ENCODE results near the gene ITPR3. TPM values are rescaled to one million over a fixed set of nuclear protein-coding genes. Genes with fewer than 3 reads are reported as not detected.

Gene ITPR3
- polyA plus RNA-seq, 1 of the 3 experiments (the other 2 are of a cell fraction) = 8.1 TPM

DNA sequence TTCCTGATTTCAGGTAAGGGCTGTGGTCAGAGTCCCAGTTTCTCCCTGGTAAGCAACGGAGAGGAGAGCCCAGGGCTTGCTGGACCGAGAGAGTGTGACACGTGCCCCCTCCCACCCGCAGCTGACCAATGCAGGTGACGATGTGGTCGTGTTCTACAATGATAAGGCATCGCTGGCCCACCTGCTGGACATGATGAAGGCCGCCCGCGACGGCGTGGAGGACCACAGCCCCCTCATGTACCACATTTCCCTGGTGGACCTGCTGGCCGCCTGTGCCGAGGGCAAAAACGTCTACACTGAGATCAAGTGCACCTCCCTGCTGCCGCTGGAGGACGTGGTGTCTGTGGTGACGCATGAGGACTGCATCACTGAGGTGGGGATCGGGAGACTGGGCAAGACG lies 58.6 kb downstream of the ITPR3 start:
- ChIA-PET POLR2A (no interaction called here), CTCF (no interaction called here)
- Histone ChIP-seq H3K27me3 (ENCODE audit: insufficient read depth) (no peaks in the 10 kb centered on the region), H3K4me1 (ENCODE audit: control insufficient read depth in 1 of 2, insufficient read depth in 2 of 2, low read depth in 1 of 2, low read length in 1 of 2) (no peaks in the 10 kb centered on the region; a peak in 2 of 4 replicates), H3K4me2 (no peak overlapping the region), H3K79me2 (ENCODE audit: insufficient read depth) (no peaks in the 10 kb centered on the region), H3F3A (replicated peaks; ENCODE audit: insufficient read depth) (no peaks in the 10 kb centered on the region), H2AFZ (ENCODE audit: low read depth) (no peak overlapping the region), H4K20me1 (ENCODE audit: insufficient read depth) (no peaks in the 10 kb centered on the region), H3K4me3 (ENCODE audit: low read depth in 2 of 2, low read length in 1 of 2) (no peak overlapping the region), H3K9ac (no peak overlapping the region), H3K27ac (ENCODE audit: low read depth in 2 of 2, low read length in 1 of 2) (no peak overlapping the region), H3K36me3 (replicated peaks in 1 of 2; ENCODE audit: control insufficient read depth in 1 of 2, insufficient read depth in 2 of 2, low read length in 1 of 2) (no peaks in the 10 kb centered on the region), H3K9me3 (no peaks in the 10 kb centered on the region), H3K9me2 (no peaks in the 10 kb centered on the region)
- no peak for TF ChIP-seq RCOR1 (IDR thresholded peaks at IDR 0.05; ENCODE audit: low read length)
- TF ChIP-seq RFX5 (IDR thresholded peaks at IDR 0.05; ENCODE audit: low read length) = no peak
- no peak for TF ChIP-seq PBX3 (IDR thresholded peaks at IDR 0.05)
- no peak for TF ChIP-seq USF1 (IDR thresholded peaks at IDR 0.05; ENCODE audit: borderline replicate concordance, low read depth)
- TF ChIP-seq, protein P1, sequence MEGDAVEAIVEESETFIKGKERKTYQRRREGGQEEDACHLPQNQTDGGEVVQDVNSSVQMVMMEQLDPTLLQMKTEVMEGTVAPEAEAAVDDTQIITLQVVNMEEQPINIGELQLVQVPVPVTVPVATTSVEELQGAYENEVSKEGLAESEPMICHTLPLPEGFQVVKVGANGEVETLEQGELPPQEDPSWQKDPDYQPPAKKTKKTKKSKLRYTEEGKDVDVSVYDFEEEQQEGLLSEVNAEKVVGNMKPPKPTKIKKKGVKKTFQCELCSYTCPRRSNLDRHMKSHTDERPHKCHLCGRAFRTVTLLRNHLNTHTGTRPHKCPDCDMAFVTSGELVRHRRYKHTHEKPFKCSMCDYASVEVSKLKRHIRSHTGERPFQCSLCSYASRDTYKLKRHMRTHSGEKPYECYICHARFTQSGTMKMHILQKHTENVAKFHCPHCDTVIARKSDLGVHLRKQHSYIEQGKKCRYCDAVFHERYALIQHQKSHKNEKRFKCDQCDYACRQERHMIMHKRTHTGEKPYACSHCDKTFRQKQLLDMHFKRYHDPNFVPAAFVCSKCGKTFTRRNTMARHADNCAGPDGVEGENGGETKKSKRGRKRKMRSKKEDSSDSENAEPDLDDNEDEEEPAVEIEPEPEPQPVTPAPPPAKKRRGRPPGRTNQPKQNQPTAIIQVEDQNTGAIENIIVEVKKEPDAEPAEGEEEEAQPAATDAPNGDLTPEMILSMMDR (IDR thresholded peaks at IDR 0.05) = no peak
- TF ChIP-seq GATA2 (CRISPR knock-in tag; IDR thresholded peaks at IDR 0.05) = no peak
- no peak for TF ChIP-seq SMC3 (IDR thresholded peaks at IDR 0.05; ENCODE audit: low read depth, low read length)
- no peak for TF ChIP-seq EP300 (IDR thresholded peaks at IDR 0.05; ENCODE audit: borderline replicate concordance in 1 of 2, low read depth in 1 of 2, low read length in 1 of 2)
- no peak for DNase-seq
- 96% methylated on average over 19 of the region's 20 CpGs for WGBS (ENCODE audit: low lambda C conversion rate)

DNA sequence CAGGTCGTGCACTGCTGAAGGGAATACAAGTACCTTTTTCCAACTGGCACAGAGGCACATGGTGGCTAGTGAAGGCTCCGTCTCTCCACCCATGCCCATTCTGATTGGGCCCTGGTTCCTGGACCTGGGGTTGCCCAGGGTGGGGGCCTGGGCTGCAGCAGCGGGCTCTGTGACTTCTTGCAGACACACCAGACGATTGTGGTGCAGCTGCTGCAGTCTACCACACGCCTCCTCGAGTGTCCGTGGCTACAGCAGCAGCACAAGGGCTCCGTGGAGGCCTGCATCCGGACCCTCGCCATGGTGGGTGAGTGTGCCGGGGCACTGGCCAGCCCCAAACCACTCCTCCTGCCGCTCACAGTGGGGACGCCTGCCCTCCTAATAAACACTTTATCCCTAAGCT lies 61.2 kb downstream of the ITPR3 start:
- 94% methylated on average over 11 of the region's 13 CpGs for whole genome bisulfite sequencing (ENCODE audit: low lambda C conversion rate)
- H3K9me2 ChIP-seq = no peaks in the 10 kb centered on the region
- no peak overlapping the region for H3K27ac ChIP-seq (ENCODE audit: low read depth in 2 of 2, low read length in 1 of 2)
- H2AFZ ChIP-seq (ENCODE audit: low read depth) = no peak overlapping the region
- no peak overlapping the region for H3K9ac ChIP-seq
- H3K79me2 ChIP-seq (ENCODE audit: insufficient read depth) = no peaks in the 10 kb centered on the region
- H3K4me3 ChIP-seq (ENCODE audit: low read depth in 2 of 2, low read length in 1 of 2) = no peak overlapping the region
- H3K36me3 ChIP-seq (replicated peaks in 1 of 2; ENCODE audit: control insufficient read depth in 1 of 2, insufficient read depth in 2 of 2, low read length in 1 of 2) = no peaks in the 10 kb centered on the region
- H3K4me1 ChIP-seq (ENCODE audit: control insufficient read depth in 1 of 2, insufficient read depth in 2 of 2, low read depth in 1 of 2, low read length in 1 of 2) = no peaks in the 10 kb centered on the region; a peak in 2 of 4 replicates
- no peak for TF ChIP-seq FOSL2 (IDR thresholded peaks at IDR 0.05; ENCODE audit: borderline replicate concordance, low read depth)
- H3K9me3 ChIP-seq = no peaks in the 10 kb centered on the region
- no peak for DNase-seq
- POLR2A ChIA-PET = no interaction called here
- no peaks in the 10 kb centered on the region for H4K20me1 ChIP-seq (ENCODE audit: insufficient read depth)
- no peaks in the 10 kb centered on the region for H3K27me3 ChIP-seq (ENCODE audit: insufficient read depth)
- no peak overlapping the region for H3K4me2 ChIP-seq
- no peaks in the 10 kb centered on the region for H3F3A ChIP-seq (replicated peaks; ENCODE audit: insufficient read depth)
- CTCF ChIA-PET = interaction anchor here (0.9 to 1.5 kb wide), 3 partner anchors 20 to 50 kb away, joined by 3 to 5 read pairs (median 3); no protein-coding TSS in a partner anchor
